Body of pancreas (tissue), 4 donors: ENCODE results near the gene FAM13B. TPM values are rescaled to one million over a fixed set of nuclear protein-coding genes. Genes with fewer than 3 reads are reported as not detected.
"Not testable (repeated sequence)": the region's sequence is repeated elsewhere in the genome, so short reads cannot be mapped to it uniquely, and the experiment has no call there.

Experiments used
- ATAC-seq: fragments of 150-250 bp; one replicate; pipeline ENCODE4 v1.9.1; 2016
- DNase-seq, 4 donors: peaks; one replicate each; pipeline ENCODE4 v3.0.0-alpha.2; 2019
- H3K27ac ChIP-seq, 4 donors: fragments of 200-600 bp; sonication (generic); 1 replicate in 3 of 4; 2 replicates in 1 of 4; pipeline versions ENCODE4 v1.5.1 to v1.6.1; 2016 to 2019; ENCODE audit warnings: mild to moderate bottlenecking in 1 of 4, mixed read lengths in 1 of 4, moderate library complexity in 1 of 4
- H3K27me3 ChIP-seq, 2 donors: fragments of 200-600 bp; sonication (generic); one replicate each; pipeline ENCODE4 v1.6.0; 2016; ENCODE audit warnings: mild to moderate bottlenecking in 1 of 2
- H3K36me3 ChIP-seq, 2 donors: fragments of 200-600 bp; sonication (generic); replicated peaks in 1 of 2; 2 replicates each; pipeline ENCODE4 v1.5.1; 2016; ENCODE audit warnings: low read depth in 2 of 2; ENCODE audit not compliant: insufficient read depth in 1 of 2
- H3K4me1 ChIP-seq: fragments of 200-600 bp; sonication (generic); one replicate; pipeline ENCODE4 v1.6.0; 2016
- H3K4me3 ChIP-seq, 2 donors: fragments of 200-600 bp; sonication (generic); 1 replicate in 1 of 2; 2 replicates in 1 of 2; pipeline ENCODE4 v1.5.1; 2016 to 2019
- H3K9me3 ChIP-seq, 3 donors: fragments of 200-600 bp; sonication (generic); 1 replicate in 2 of 3; 2 replicates in 1 of 3; pipeline ENCODE4 v1.5.1; 2016
- CTCF ChIP-seq, 7 experiments: fragments of 450-650 bp in 4 of 7; fragments of 200-600 bp in 3 of 7; sonication (generic) in 3 of 7; IDR thresholded peaks; one replicate each; pipeline ENCODE4 v1.5.1; 2016 to 2019; ENCODE audit warnings: antibody characterized with exemption in 7 of 7
- POLR2A ChIP-seq, 3 donors: fragments of 450-650 bp; IDR thresholded peaks; one replicate each; pipeline ENCODE4 v1.6.1; 2016; ENCODE audit warnings: antibody characterized with exemption in 3 of 3, mild to moderate bottlenecking in 2 of 3
- WGBS, 2 donors: methylation state at CpG; one replicate each; pipeline ENCODE4 v1.1.5; 2017; 5-methylcytosine and 5-hydroxymethylcytosine counted together
- intact Hi-C: fragments of 100-400 bp; cut with DNase I; formaldehyde crosslinking; loops from one replicate; pipeline ENCODE4 v1.15.1; 2023
- total RNA-seq, 2 donors: library from RNA; depleted of rRNA; stranded (reverse); fragments of >200 nt; gene quantifications; one replicate each; pipeline ENCODE4 v1.1.0, GENCODE V29; 2016

The FAM13B gene
- total RNA-seq, 2 donors from 2014 or later: 25.9 to 53.7 TPM

- TF ChIP-seq POLR2A (IDR thresholded peaks at IDR 0.05) (no peak), CTCF (IDR thresholded peaks at IDR 0.05) (no peak)
- 95 to 98% methylated on average over 3 of the region's 3 CpGs for WGBS, 2 donors
- intact Hi-C loops: no loop called here
- Histone ChIP-seq H3K4me1 (no peaks in the 10 kb centered on the region), H3K4me3 (no peak overlapping the region), H3K9me3 (no peaks in the 10 kb centered on the region), H3K36me3 (no peaks in the 10 kb centered on the region), H3K27ac (no peak overlapping the region), H3K27me3 (no peaks in the 10 kb centered on the region)
- ATAC-seq: no peak
- no peak for DNase-seq
These were observed 57.7 kb downstream of the FAM13B start for GRCh38 chr5:137975208-137975607.

- ATAC-seq, H3K27ac ChIP-seq, H3K9me3 ChIP-seq, H3K36me3 ChIP-seq, DNase-seq, H3K4me3 ChIP-seq, H3K4me1 ChIP-seq, intact Hi-C loops, H3K27me3 ChIP-seq: not testable (repeated sequence)
- 100% methylated on average over 4 of the region's 4 CpGs for WGBS, 2 donors
These were observed 62.5 kb downstream of the FAM13B start for GRCh38 chr5:137970384-137970783.

DNA sequence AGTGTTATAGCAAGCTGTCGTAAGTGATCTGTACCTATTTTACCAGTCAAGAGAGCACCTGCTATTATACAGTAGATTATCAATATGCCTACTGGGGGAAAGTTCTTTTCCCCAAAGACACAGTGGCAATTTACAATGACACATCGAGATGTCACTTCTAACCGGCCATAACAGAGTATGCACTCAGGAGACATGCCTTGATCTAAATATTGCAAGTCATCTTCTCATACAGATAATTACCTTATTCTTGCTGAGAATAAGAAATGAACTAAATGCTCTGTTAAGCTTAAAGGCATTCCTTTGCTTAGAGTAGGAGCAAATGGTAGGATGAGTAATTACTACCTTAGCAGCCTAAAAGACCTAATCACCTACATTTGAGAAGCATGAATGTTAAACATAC lies 72.1 kb downstream of the FAM13B start:
- ATAC-seq: no peak
- Histone ChIP-seq H3K27me3 (no peaks in the 10 kb centered on the region), H3K9me3 (no peaks in the 10 kb centered on the region), H3K4me3 (no peak overlapping the region), H3K36me3 (peaks cover 0 to 6% of the 10 kb centered on the region in 2 donors), H3K4me1 (no peaks in the 10 kb centered on the region), H3K27ac (no peak overlapping the region)
- intact Hi-C loops: no loop called here
- TF ChIP-seq POLR2A (IDR thresholded peaks at IDR 0.05): no peak
- TF ChIP-seq CTCF (IDR thresholded peaks at IDR 0.05): no peak
- 91 to 95% methylated on average over 3 of the region's 3 CpGs for WGBS, 2 donors
- DNase-seq: no peak

- TF ChIP-seq POLR2A (IDR thresholded peaks at IDR 0.05) (no peak), CTCF (IDR thresholded peaks at IDR 0.05) (no peak)
These were observed 72.7 kb downstream of the FAM13B start for GRCh38 chr5:137960141-137960540.

DNA sequence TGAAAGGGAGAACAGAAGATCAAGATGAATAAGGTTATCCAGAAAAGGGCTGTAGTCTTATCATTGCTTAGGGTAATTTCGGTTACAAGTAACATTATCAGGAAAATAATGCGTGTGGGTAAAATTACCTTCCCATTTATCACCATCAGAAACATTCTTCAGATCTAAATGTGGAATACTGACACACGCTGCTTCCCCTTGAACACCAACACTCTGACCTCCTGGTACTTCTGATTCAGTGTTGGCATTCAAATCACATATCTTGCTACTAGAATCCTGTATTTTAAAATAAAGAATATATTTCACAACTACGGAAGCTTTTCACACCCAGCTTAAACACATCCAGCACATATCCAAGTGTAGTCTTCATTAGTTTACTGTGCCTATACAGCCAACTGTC lies 73.4 kb downstream of the FAM13B start:
- TF ChIP-seq POLR2A (IDR thresholded peaks at IDR 0.05): no peak
- no peak for TF ChIP-seq CTCF (IDR thresholded peaks at IDR 0.05)
- WGBS, 2 donors: 80 to 82% methylated on average over 4 of the region's 4 CpGs
- no peak overlapping the region for H3K4me3 ChIP-seq
- H3K4me1 ChIP-seq: no peaks in the 10 kb centered on the region
- ATAC-seq (no peak), DNase-seq (no peak)
- intact Hi-C loops: no loop called here
- no peak overlapping the region for H3K27ac ChIP-seq
- H3K9me3 ChIP-seq: no peaks in the 10 kb centered on the region
- peaks cover 0 to 6% of the 10 kb centered on the region in 2 donors for H3K36me3 ChIP-seq
- H3K27me3 ChIP-seq: no peaks in the 10 kb centered on the region

More at GRCh38 chr5:137960141-137960540, 72.7 kb downstream of the FAM13B start:
- H3K4me3 ChIP-seq: no peak overlapping the region
- WGBS, 2 donors: 64 to 66% methylated on average over 2 of the region's 2 CpGs
- no peak overlapping the region for H3K27ac ChIP-seq
- no peaks in the 10 kb centered on the region for H3K27me3 ChIP-seq
- H3K9me3 ChIP-seq: no peaks in the 10 kb centered on the region
- no peaks in the 10 kb centered on the region for H3K4me1 ChIP-seq
- ATAC-seq (no peak), DNase-seq (no peak)
- intact Hi-C loops: no loop called here
- peaks cover 0 to 6% of the 10 kb centered on the region in 2 donors for H3K36me3 ChIP-seq
